ENCODE results near the gene MS4A6E.

- TF ChIP-seq CTCF (IDR thresholded peaks at IDR 0.05 in 4 of 5, conservative IDR thresholded peaks at IDR 0.05 in 1 of 5) (no peak), POLR2A (IDR thresholded peaks at IDR 0.05) (no peak)
Observed at GRCh38 chr11:60315871-60316270, 11.2 kb upstream of the MS4A6E start.

Measured in gastrocnemius medialis (tissue), 4 donors.